ENCODE results near the gene PNPLA1. TPM values are rescaled to one million over a fixed set of nuclear protein-coding genes. Genes with fewer than 3 reads are reported as not detected.

The PNPLA1 gene, protein sequence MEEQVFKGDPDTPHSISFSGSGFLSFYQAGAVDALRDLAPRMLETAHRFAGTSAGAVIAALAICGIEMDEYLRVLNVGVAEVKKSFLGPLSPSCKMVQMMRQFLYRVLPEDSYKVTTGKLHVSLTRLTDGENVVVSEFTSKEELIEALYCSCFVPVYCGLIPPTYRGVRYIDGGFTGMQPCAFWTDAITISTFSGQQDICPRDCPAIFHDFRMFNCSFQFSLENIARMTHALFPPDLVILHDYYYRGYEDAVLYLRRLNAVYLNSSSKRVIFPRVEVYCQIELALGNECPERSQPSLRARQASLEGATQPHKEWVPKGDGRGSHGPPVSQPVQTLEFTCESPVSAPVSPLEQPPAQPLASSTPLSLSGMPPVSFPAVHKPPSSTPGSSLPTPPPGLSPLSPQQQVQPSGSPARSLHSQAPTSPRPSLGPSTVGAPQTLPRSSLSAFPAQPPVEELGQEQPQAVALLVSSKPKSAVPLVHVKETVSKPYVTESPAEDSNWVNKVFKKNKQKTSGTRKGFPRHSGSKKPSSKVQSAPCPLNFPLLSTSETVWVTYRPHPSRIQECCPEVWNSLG
- total RNA-seq: not detected in 2 replicates

DNA sequence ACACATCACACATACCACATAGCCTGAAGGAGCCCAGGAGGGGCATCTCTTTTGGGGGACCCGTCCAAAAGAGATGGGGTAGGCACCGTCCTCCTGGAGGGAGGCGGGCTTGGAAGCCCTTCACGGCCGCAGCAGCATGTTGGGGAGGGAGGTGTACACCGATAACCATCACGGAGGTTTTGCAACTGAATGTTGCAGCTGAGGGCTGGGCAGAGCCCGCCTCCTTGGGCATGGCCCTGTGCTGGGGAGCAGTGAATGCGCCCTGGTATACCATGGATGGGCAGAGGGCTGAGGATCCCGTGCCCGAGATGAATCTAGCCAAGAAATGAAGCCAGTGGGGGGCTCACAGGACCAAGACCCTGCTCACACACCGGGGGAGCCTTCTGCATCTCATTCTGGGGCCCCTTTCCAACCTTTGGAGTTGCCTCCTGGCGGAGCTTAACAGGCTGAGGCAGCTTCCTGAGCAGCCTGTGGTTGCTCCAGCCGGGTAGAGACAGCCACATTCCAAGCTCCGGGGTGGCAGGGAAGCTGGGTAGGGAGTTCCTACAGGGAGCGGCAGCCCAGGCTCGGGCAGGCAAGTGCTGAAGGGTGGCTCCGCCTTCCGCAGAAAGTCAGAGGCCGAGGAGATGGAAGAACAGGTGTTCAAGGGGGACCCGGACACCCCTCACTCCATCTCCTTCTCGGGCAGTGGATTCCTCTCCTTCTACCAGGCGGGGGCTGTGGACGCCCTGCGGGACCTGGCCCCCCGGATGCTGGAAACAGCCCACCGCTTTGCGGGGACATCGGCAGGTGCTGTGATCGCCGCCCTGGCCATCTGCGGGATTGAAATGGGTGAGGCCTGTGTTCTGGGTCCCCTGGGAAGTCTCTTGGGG is at the start of gene PNPLA1:
TSS of gene PNPLA1 (plus strand) at position 227 of the 872 bp plus-strand sequence. CDS start at position 627, 400 bp downstream.
- TF ChIP-seq, protein P1, sequence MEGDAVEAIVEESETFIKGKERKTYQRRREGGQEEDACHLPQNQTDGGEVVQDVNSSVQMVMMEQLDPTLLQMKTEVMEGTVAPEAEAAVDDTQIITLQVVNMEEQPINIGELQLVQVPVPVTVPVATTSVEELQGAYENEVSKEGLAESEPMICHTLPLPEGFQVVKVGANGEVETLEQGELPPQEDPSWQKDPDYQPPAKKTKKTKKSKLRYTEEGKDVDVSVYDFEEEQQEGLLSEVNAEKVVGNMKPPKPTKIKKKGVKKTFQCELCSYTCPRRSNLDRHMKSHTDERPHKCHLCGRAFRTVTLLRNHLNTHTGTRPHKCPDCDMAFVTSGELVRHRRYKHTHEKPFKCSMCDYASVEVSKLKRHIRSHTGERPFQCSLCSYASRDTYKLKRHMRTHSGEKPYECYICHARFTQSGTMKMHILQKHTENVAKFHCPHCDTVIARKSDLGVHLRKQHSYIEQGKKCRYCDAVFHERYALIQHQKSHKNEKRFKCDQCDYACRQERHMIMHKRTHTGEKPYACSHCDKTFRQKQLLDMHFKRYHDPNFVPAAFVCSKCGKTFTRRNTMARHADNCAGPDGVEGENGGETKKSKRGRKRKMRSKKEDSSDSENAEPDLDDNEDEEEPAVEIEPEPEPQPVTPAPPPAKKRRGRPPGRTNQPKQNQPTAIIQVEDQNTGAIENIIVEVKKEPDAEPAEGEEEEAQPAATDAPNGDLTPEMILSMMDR (conservative IDR thresholded peaks at IDR 0.05; ENCODE audit: low read depth, low read length): no peak
- H3K4me3 ChIP-seq (ENCODE audit: low read depth, low read length): no peak within 1 kb of the TSS
- DNase-seq (ENCODE audit: low read depth): no peak

DNA sequence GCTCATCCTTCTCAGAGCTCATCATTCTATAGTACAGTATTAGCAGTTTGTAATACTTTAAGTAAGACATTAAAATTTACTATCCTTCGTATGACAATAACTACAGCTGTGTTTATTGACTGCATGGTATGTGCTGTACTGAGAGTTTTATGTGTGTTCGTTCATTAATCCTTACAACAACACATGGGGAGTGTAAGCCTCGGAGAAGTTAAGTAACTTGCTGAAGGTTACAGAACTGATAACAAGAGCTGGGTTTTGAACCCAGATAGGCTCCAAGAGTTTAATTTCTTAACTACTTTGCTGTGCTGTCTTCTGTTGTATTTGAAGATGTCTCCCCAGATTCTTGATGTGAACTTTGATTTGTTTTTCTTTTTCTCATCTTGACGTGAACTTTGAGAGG is 49.6 kb upstream of the PNPLA1 start:
- H3K4me3 ChIP-seq (ENCODE audit: low read depth, low read length): no peak overlapping the region
- DNase-seq (ENCODE audit: low read depth): no peak
- TF ChIP-seq, protein P1 (conservative IDR thresholded peaks at IDR 0.05; ENCODE audit: low read depth, low read length): no peak

DNA sequence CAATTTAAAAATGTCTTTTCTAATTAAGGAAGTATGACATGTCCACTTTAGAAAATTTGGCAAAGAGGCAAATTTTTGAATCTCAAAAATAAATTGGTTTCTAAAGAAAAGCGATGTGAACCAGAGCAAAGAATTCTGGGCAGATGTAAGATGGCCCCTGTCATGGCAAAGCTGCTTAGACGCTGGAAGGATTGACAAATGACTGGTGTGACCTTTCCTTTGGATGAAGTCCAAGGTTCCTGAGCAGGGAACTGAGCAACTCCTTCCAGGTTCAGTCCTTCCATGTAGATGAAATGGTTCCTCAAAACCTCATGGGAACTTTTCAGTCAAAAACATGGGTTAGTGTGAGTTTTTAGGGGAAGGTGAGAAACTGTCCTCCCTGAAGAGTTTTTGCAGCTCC is 48.2 kb upstream of the PNPLA1 start:
- TF ChIP-seq, protein P1 (conservative IDR thresholded peaks at IDR 0.05; ENCODE audit: low read depth, low read length): no peak
- DNase-seq (ENCODE audit: low read depth): no peak
- H3K4me3 ChIP-seq (ENCODE audit: low read depth, low read length): no peak overlapping the region

DNA sequence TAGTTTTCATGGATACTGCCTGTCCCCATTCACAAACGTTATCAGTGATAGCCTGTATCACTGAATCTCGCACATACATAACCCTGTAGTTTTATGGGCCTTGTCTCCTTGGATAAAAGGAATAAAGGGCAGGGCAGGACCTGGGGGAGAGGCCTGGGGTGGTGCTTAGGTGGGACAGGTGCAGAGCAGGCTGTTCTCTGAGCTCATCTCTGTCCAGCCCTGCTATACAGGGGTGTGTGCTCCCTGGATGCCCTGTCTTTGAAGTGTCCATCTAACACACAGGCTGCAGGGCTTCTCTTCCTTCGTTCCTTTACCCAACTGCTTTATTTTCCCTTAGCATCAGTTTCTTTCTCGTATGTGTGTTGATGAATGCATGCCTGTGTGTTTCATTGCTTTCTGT is 46.9 kb upstream of the PNPLA1 start:
- no peak for DNase-seq (ENCODE audit: low read depth)
- TF ChIP-seq, protein P1 (conservative IDR thresholded peaks at IDR 0.05; ENCODE audit: low read depth, low read length): no peak
- H3K4me3 ChIP-seq (ENCODE audit: low read depth, low read length): no peak overlapping the region

DNA sequence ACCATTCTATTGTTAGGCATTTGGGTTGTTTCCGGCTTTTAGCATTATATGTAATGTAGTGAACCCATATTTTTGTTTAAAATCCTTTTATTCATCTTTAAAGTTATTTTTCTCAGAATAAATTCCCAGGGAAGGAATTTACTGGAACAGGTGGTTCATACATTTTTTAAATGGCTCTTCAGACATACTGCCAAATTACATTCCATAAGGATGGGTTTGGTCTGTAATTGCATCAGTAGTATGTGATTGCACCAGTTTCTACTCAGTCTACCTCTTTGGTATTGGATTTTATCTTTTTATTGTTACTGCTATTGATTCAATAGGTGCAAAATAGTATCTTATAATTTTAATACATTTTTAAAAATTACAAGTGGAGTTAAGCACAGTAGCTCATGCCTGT is 46.2 kb upstream of the PNPLA1 start:
- H3K4me3 ChIP-seq (ENCODE audit: low read depth, low read length): no peak overlapping the region
- TF ChIP-seq, protein P1 (conservative IDR thresholded peaks at IDR 0.05; ENCODE audit: low read depth, low read length): no peak
- no peak for DNase-seq (ENCODE audit: low read depth)

DNA sequence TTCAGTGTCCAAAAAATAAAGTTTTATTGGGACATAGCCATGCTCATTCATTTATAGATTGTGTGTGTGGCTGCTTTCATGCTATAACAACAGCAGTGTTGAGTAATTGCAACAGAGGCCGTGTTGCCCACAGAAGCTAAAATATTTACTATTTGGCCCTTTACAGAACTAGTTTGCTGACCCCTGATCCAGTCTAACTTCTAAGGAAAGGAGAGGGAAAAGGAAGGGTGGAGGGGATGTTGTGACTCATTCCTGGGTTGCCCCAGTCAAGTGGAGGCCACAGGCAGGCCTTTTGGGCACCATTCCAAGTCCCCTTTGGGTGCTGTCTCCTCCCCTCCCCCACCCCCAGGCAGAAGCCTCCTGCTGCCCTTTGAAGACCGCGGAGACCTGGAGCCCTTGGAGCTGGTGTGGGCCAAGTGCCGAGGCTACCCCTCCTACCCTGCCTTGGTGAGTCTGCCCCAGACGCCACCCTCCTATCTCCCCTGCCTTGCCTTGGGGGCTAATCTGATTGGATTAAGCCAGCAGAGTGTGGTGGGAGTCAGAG is 44.9 kb upstream of the PNPLA1 start:
- TF ChIP-seq, protein P1 (conservative IDR thresholded peaks at IDR 0.05; ENCODE audit: low read depth, low read length): no peak

More for the DNA sequence above, 44.9 kb upstream of the PNPLA1 start:
- H3K4me3 ChIP-seq (ENCODE audit: low read depth, low read length): no peak overlapping the region
- DNase-seq (ENCODE audit: low read depth): no peak

Measured in epithelial cell of proximal tubule (primary cell).